Brain microvascular endothelial cell (primary cell): ENCODE results near the gene COPS6.

Experiments used
- DNase-seq: peaks from one replicate; pipeline ENCODE4 v3.0.0-alpha.2; 2020
- H3K27ac ChIP-seq: fragments of 250-450 bp; sonication (Bioruptor Pico); 2 replicates; pipeline ENCODE4 v1.5.1; 2020; ENCODE audit warnings: mild to moderate bottlenecking, moderate library complexity
- H3K27me3 ChIP-seq: fragments of 250-450 bp; sonication (Bioruptor Pico); replicated peaks from 2 replicates; pipeline ENCODE4 v1.5.1; 2020; ENCODE audit warnings: mild to moderate bottlenecking
- H3K36me3 ChIP-seq: fragments of 250-450 bp; sonication (Bioruptor Pico); replicated peaks from 2 replicates; pipeline ENCODE4 v1.5.1; 2020; ENCODE audit warnings: mild to moderate bottlenecking
- H3K4me3 ChIP-seq: 2 replicates; pipeline ENCODE4 v1.5.1; 2011; ENCODE audit warnings: low read depth, mild to moderate bottlenecking, control low read depth, low read length, moderate library complexity
- CTCF ChIP-seq: IDR thresholded peaks from 2 replicates; pipeline ENCODE4 v1.5.1; 2011; ENCODE audit warnings: low read depth, mild to moderate bottlenecking, moderate library complexity, low read length, control low read depth, inconsistent platforms; ENCODE audit errors: missing control alignments
- in situ Hi-C: cut with HindIII; loops from 2 replicates; pipeline ENCODE4 v1.10.0; 2017; ENCODE audit warnings: low sequenced_read_pairs, low pct_ligation_motif_present

COPS6 gene

DNA sequence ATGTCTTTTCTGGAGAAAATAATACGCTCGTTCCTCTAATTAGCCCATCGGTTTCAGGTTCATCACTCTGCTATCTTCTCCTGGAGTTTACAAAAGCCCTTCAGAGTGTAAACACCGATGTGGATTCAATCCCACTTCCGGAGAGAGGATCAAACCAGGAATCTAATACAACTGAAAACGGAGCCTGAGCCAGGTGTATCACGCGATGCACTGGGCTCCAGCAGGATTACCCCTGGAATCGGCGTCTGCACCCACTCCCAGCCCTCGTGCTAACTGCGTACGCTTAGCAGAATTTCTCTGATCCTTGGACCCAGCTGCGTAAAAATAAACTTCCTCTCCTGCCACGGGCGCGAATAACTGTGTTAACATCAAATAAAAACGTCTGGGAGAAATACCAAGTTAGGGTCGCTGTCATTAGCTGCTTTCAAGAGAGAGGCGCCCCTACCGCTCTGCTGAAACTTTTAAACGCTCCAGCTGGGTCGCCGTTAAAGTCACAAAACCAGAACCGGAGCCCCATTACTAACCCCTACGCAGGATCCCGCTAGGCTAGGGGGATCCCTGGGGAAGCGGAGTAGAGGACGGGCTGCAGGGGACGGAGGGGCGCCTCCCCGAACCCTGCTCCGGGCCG lies 7.7 kb upstream of the COPS6 start:
- peak overlapping the region; percentile 77 for H3K27ac ChIP-seq
- in situ Hi-C loops, result loop anchor here (25.0 kb wide), 1 partner anchor 94 kb away; the partner anchor contains the start of gene AZGP1
- DNase-seq, result no peak
- peak overlapping the region; percentile 96 for H3K4me3 ChIP-seq
- no peaks in the 10 kb centered on the region for H3K27me3 ChIP-seq
- H3K36me3 ChIP-seq, result peaks cover 25% of the 10 kb centered on the region
- no peak for TF ChIP-seq CTCF

- in situ Hi-C loops, result loop anchor here (25.0 kb wide), 1 partner anchor 94 kb away; the partner anchor contains the start of gene AZGP1
- Histone ChIP-seq H3K27me3 (no peaks in the 10 kb centered on the region), H3K36me3 (peaks cover 19% of the 10 kb centered on the region), H3K27ac (peak within 1 kb of the TSS; percentile 77), H3K4me3 (peak within 1 kb of the TSS; percentile 96)
- DNase-seq, result peak; percentile 98
- TF ChIP-seq CTCF, result peak; percentile 79
Measured at GRCh38 chr7:100081535-100082102, 7.2 kb upstream of the COPS6 start, which contains the start of gene ZNF3. TSS of gene ZNF3 (minus strand) at chr7:100081723. CDS start at chr7:100077357, 4,366 bp downstream.

DNA sequence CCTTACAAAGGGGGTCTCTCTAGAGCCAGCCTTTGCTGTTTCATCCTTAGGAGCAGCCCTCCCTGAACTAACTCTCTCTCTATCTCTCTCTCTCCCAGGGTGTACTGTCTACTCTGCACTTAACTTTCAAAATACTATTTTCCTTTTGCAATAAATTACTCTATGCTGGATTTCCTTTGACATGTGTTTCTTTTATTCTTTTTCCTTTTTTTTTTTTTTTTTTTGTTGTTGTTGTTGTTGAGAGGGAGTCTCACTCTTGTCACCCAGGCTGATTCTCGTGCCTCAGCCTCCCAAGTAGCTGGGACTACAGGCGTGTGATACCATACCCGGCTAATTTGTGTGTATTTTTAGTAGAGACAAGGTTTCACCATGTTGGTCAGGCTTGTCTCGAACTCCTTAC lies 5.8 kb upstream of the COPS6 start:
- TF ChIP-seq CTCF, result no peak
- in situ Hi-C loops, result loop anchor here (25.0 kb wide), 1 partner anchor 96 kb away; the partner anchor contains the start of gene AZGP1
- no peaks in the 10 kb centered on the region for H3K27me3 ChIP-seq
- peak overlapping the region; percentile 76 for H3K27ac ChIP-seq
- no peak for DNase-seq
- no peak overlapping the region for H3K4me3 ChIP-seq
- H3K36me3 ChIP-seq, result peaks cover 11% of the 10 kb centered on the region

GRCh38 chr7:100085515-100085914 lies 3.3 kb upstream of the COPS6 start:
- H3K36me3 ChIP-seq, result peaks cover 2% of the 10 kb centered on the region
- TF ChIP-seq CTCF, result no peak
- in situ Hi-C loops, result loop anchor here (25.0 kb wide), 1 partner anchor 98 kb away; the partner anchor contains the start of gene AZGP1
- no peak overlapping the region for H3K4me3 ChIP-seq
- H3K27ac ChIP-seq, result no peak overlapping the region
- no peaks in the 10 kb centered on the region for H3K27me3 ChIP-seq
- no peak for DNase-seq

DNA sequence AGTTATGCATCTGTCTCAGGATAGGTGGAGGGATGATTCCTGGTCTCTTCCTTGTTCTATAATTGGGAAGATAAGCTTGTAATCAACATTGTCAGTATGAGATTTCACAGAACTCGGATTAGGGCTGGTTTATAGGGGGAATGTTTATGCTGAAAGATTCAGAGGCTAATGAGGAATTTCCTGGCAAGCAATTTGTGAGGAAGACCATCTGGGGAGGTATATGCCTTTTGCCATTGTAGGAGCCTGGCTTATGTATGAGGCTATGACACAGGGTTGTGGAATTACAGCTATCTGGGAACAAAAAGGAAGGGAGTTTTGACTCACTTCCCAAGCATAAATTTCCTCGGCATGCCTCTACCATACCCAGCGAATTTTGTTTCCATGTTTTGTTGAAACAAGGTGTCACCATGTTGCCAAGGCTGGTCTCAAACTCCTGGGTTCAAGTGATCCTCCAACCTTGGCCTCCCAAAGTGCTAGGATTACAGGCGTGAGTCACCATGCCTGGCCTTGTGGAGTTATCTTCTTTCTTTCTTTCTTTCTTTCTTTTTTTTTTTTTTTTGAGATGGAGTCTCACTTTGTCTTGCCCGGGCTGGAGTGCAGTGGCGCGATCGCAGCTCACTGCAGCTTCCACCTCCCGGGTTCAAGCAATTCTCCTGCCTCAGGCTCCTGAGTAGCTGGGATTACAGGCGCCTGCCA lies 1.6 kb upstream of the COPS6 start:
- Histone ChIP-seq H3K27ac (peak overlapping the region; percentile 81), H3K27me3 (no peaks in the 10 kb centered on the region), H3K36me3 (peaks cover 19% of the 10 kb centered on the region), H3K4me3 (no peak overlapping the region)
- DNase-seq, result peak; percentile 87
- in situ Hi-C loops, result loop anchor here (25.0 kb wide), 1 partner anchor 100 kb away; the partner anchor contains the start of gene AZGP1
- no peak for TF ChIP-seq CTCF
